Measurements from ENCODE around the gene NREP. TPM values are rescaled to one million over a fixed set of nuclear protein-coding genes. Genes with fewer than 3 reads are reported as not detected.

Gene NREP
- total RNA-seq, 6 experiments from 2014 or later: 32.0 to 89.1 (median 35.1) TPM

- Mint-ChIP-seq H3K36me3 (ENCODE audit: low read depth) (peaks cover 30% of the 10 kb centered on the region), H3K4me1 (ENCODE audit: low read depth) (peaks cover 62% of the 10 kb centered on the region), H3K4me3 (no peak overlapping the region), H3K27ac (no peak overlapping the region), H3K27me3 (ENCODE audit: insufficient read depth) (peaks cover 3% of the 10 kb centered on the region), H3K9me3 (no peaks in the 10 kb centered on the region)
- DNase-seq: no peak
- no peak for TF ChIP-seq CTCF (IDR thresholded peaks at IDR 0.05)
Measured at GRCh38 chr5:111733571-111733970, 23.4 kb downstream of the NREP start.

DNA sequence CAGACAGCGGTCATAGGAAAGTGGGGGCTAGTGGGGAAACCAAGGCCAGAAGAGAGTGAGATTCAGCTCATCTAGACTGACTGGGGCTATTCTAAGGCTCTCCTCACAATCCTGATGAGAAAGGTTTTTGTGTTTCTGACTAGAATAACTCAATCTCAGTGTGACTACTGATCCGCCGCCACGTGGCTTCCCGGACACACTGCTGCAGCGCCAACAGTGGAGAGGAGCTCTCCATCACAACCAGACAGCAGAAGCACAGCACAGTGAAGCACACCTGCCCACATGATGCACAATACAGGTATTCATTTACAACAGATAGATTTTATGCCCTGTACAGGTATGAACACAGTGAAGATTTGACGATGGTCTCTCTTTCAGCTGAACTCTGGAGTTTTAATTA is 25.4 kb downstream of the NREP start:
- peaks cover 40% of the 10 kb centered on the region for H3K36me3 Mint-ChIP-seq (ENCODE audit: low read depth)
- peaks cover 3% of the 10 kb centered on the region; the same call in 1 of the 2 replicates for H3K27me3 Mint-ChIP-seq (ENCODE audit: insufficient read depth)
- no peaks in the 10 kb centered on the region for H3K9me3 Mint-ChIP-seq
- no peak overlapping the region for H3K27ac Mint-ChIP-seq
- TF ChIP-seq CTCF (IDR thresholded peaks at IDR 0.05): no peak
- H3K4me3 Mint-ChIP-seq: no peak overlapping the region
- H3K4me1 Mint-ChIP-seq (ENCODE audit: low read depth): peaks cover 44% of the 10 kb centered on the region
- DNase-seq: no peak

DNA sequence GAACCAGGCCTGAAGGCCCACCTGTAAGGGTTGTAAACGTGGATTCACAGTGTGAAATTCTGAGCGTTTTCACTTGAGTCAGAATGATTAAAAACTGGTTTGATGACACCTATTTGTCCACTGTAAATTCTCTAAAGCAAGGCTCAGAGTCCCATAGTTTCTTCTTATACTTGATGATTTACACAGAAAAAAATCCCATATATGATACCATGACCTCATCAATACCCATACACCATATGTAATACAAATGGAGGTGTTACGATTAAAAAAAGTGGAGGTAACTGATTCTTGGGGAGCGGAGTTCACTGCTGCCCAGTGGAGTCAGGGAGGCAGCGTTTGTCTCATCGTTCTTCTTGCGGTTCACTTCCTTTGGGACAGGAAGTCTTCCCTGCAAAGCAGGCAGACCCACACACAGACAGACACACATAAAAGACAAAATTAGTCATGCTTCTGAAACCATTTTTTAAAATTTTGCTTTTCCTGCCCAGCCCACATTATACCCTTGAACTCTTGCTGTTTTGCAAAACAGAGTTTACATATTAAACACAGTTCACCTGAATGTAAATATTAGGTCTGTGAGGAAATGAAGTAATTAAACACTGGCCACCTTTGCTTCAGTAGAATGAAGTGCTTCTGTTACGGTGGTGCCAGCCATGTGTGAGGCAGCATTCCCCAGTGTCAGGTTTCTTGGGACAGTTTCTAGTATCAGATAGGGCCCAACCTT is 26.2 kb downstream of the NREP start:
- no peak for DNase-seq
- Mint-ChIP-seq H3K27me3 (ENCODE audit: insufficient read depth) (peaks cover 3% of the 10 kb centered on the region; the same call in 1 of the 2 replicates), H3K27ac (no peak overlapping the region), H3K4me1 (ENCODE audit: low read depth) (peaks cover 36% of the 10 kb centered on the region), H3K36me3 (ENCODE audit: low read depth) (peaks cover 45% of the 10 kb centered on the region), H3K9me3 (no peaks in the 10 kb centered on the region), H3K4me3 (no peak overlapping the region)
- TF ChIP-seq CTCF (IDR thresholded peaks at IDR 0.05): no peak

GRCh38 chr5:111728941-111729340 is 28.1 kb downstream of the NREP start:
- H3K9me3 Mint-ChIP-seq: no peaks in the 10 kb centered on the region
- H3K4me3 Mint-ChIP-seq: no peak overlapping the region
- peaks cover 50% of the 10 kb centered on the region for H3K36me3 Mint-ChIP-seq (ENCODE audit: low read depth)
- H3K4me1 Mint-ChIP-seq (ENCODE audit: low read depth): peaks cover 17% of the 10 kb centered on the region
- no peak for TF ChIP-seq CTCF (IDR thresholded peaks at IDR 0.05)
- no peak for DNase-seq
- H3K27ac Mint-ChIP-seq: no peak overlapping the region
- H3K27me3 Mint-ChIP-seq (ENCODE audit: insufficient read depth): no peaks in the 10 kb centered on the region

GRCh38 chr5:111726986-111727385 is 30.0 kb downstream of the NREP start:
- DNase-seq: no peak
- H3K27me3 Mint-ChIP-seq (ENCODE audit: insufficient read depth): no peaks in the 10 kb centered on the region
- peaks cover 38% of the 10 kb centered on the region for H3K36me3 Mint-ChIP-seq (ENCODE audit: low read depth)
- H3K27ac Mint-ChIP-seq: no peak overlapping the region
- H3K4me3 Mint-ChIP-seq: no peak overlapping the region
- no peaks in the 10 kb centered on the region for H3K9me3 Mint-ChIP-seq
- H3K4me1 Mint-ChIP-seq (ENCODE audit: low read depth): peaks cover 11% of the 10 kb centered on the region
- no peak for TF ChIP-seq CTCF (IDR thresholded peaks at IDR 0.05)

Measured in HFFc6 (cell line).